RWPE2 (cell line): Measurements from ENCODE around the gene EPHA10.

Experiments
- ATAC-seq: fragments of 200-7000 bp; cut with Tn5 transposase; 3 replicates; pipeline ENCODE4 v1.9.1; 2021; ENCODE audit warnings: low read depth
- DNase-seq: peaks from one replicate; pipeline ENCODE4 v3.0.0-alpha.2; 2020; ENCODE audit warnings: low spot score
- H3K27ac ChIP-seq: fragments of 450-650 bp; 2 replicates; pipeline ENCODE4 v1.5.1; 2017; ENCODE audit warnings: mild to moderate bottlenecking; ENCODE audit not compliant: poor library complexity, severe bottlenecking
- H3K27me3 ChIP-seq: fragments of 250-450 bp; sonication (Bioruptor Pico); 2 replicates; pipeline ENCODE4 v1.5.1; 2021; ENCODE audit warnings: mild to moderate bottlenecking, moderate library complexity; ENCODE audit not compliant: insufficient read depth, poor library complexity, severe bottlenecking
- H3K36me3 ChIP-seq: fragments of 250-450 bp; sonication (Bioruptor Pico); 2 replicates; pipeline ENCODE4 v1.5.1; 2020; ENCODE audit warnings: low read depth, mild to moderate bottlenecking, moderate library complexity
- H3K4me1 ChIP-seq: fragments of 250-450 bp; sonication (Bioruptor Pico); 2 replicates; pipeline ENCODE4 v1.5.1; 2021; ENCODE audit warnings: mild to moderate bottlenecking, moderate library complexity; ENCODE audit not compliant: insufficient read depth, poor library complexity, severe bottlenecking
- H3K4me3 ChIP-seq: fragments of 250-450 bp; sonication (Bioruptor Pico); 2 replicates; pipeline ENCODE4 v1.5.1; 2021; ENCODE audit warnings: mild to moderate bottlenecking, moderate library complexity; ENCODE audit not compliant: severe bottlenecking
- H3K9me3 ChIP-seq: fragments of 250-450 bp; sonication (Bioruptor Pico); 2 replicates; pipeline ENCODE4 v1.5.1; 2021; ENCODE audit warnings: mild to moderate bottlenecking, moderate library complexity; ENCODE audit not compliant: severe bottlenecking
- CTCF ChIP-seq: fragments of 450-650 bp; IDR thresholded peaks from one replicate; pipeline ENCODE4 v1.5.1; 2017; ENCODE audit warnings: mild to moderate bottlenecking, moderate library complexity; ENCODE audit not compliant: poor library complexity, severe bottlenecking

The EPHA10 gene

GRCh38 chr1:37764888-37765441 is at the start of gene EPHA10:
EPHA10 (minus strand) TSS chr1:37765120; CDS start chr1:37765066, 54 bp downstream.
- Histone ChIP-seq H3K36me3 (no peaks in the 10 kb centered on the region), H3K27me3 (peaks cover 86% of the 10 kb centered on the region), H3K9me3 (no peaks in the 10 kb centered on the region), H3K4me1 (no peaks in the 10 kb centered on the region), H3K4me3 (no peak within 1 kb of the TSS), H3K27ac (no peak within 1 kb of the TSS)
- no peak for TF ChIP-seq CTCF
- ATAC-seq = no peak
- no peak for DNase-seq

GRCh38 chr1:37814252-37814651 is 49.3 kb upstream of the EPHA10 start:
- no peak for TF ChIP-seq CTCF
- ATAC-seq (no peak), DNase-seq (no peak)
- Histone ChIP-seq H3K36me3 (peaks cover 33% of the 10 kb centered on the region), H3K9me3 (no peaks in the 10 kb centered on the region), H3K4me3 (no peak overlapping the region), H3K27ac (no peak overlapping the region), H3K27me3 (no peaks in the 10 kb centered on the region), H3K4me1 (peaks cover 1% of the 10 kb centered on the region)

GRCh38 chr1:37813529-37814145 is 48.7 kb upstream of the EPHA10 start:
- TF ChIP-seq CTCF = no peak
- ATAC-seq (no peak), DNase-seq (no peak)
- Histone ChIP-seq H3K36me3 (peaks cover 31% of the 10 kb centered on the region), H3K9me3 (no peaks in the 10 kb centered on the region), H3K4me3 (no peak overlapping the region), H3K27me3 (no peaks in the 10 kb centered on the region), H3K4me1 (peaks cover 3% of the 10 kb centered on the region), H3K27ac (no peak overlapping the region)

GRCh38 chr1:37811027-37811655 is 46.2 kb upstream of the EPHA10 start:
- no peak overlapping the region for H3K27ac ChIP-seq
- H3K27me3 ChIP-seq = no peaks in the 10 kb centered on the region
- no peak overlapping the region for H3K4me3 ChIP-seq
- H3K36me3 ChIP-seq = peaks cover 25% of the 10 kb centered on the region
- no peaks in the 10 kb centered on the region for H3K9me3 ChIP-seq
- H3K4me1 ChIP-seq = peaks cover 3% of the 10 kb centered on the region
- DNase-seq (no peak), ATAC-seq (no peak)
- TF ChIP-seq CTCF = peak; percentile 72

GRCh38 chr1:37809942-37810341 is 45.0 kb upstream of the EPHA10 start:
- TF ChIP-seq CTCF = no peak
- Histone ChIP-seq H3K4me3 (no peak overlapping the region), H3K27ac (peak overlapping the region; percentile 65), H3K9me3 (no peaks in the 10 kb centered on the region), H3K4me1 (peaks cover 3% of the 10 kb centered on the region), H3K27me3 (no peaks in the 10 kb centered on the region), H3K36me3 (peaks cover 36% of the 10 kb centered on the region)
- ATAC-seq = no peak
- no peak for DNase-seq
